Astrocyte (in vitro differentiated cells and primary cell): ENCODE results near the gene ULBP1.

ENCODE experiments used
- CTCF ChIP-seq: IDR thresholded peaks from 2 replicates; pipeline ENCODE4 v1.5.1; 2011; ENCODE audit warnings: low read depth, mild to moderate bottlenecking, inconsistent platforms, low read length, moderate library complexity; ENCODE audit not compliant: insufficient read depth
- EZH2 ChIP-seq: IDR thresholded peaks from 2 replicates; pipeline ENCODE4 v1.6.1; 2012; ENCODE audit warnings: mild to moderate bottlenecking, low read length, inconsistent platforms; ENCODE audit not compliant: insufficient read depth

GRCh38 chr6:150008588-150008987 lies 44.8 kb downstream of the ULBP1 start:
- no peak for TF ChIP-seq CTCF
- TF ChIP-seq EZH2, result no peak
